Measurements from ENCODE around the gene C1QTNF1. TPM values are rescaled to one million over a fixed set of nuclear protein-coding genes. Genes with fewer than 3 reads are reported as not detected.
A peak's percentile ranks its signal among the peaks of the same experiment; 100 is the strongest.
"Not testable (repeated sequence)": the region's sequence is repeated elsewhere in the genome, so short reads cannot be mapped to it uniquely, and the experiment has no call there.

Gene C1QTNF1
- total and polyA plus RNA-seq, 5 donors from 2014 or later, result not detected

DNA sequence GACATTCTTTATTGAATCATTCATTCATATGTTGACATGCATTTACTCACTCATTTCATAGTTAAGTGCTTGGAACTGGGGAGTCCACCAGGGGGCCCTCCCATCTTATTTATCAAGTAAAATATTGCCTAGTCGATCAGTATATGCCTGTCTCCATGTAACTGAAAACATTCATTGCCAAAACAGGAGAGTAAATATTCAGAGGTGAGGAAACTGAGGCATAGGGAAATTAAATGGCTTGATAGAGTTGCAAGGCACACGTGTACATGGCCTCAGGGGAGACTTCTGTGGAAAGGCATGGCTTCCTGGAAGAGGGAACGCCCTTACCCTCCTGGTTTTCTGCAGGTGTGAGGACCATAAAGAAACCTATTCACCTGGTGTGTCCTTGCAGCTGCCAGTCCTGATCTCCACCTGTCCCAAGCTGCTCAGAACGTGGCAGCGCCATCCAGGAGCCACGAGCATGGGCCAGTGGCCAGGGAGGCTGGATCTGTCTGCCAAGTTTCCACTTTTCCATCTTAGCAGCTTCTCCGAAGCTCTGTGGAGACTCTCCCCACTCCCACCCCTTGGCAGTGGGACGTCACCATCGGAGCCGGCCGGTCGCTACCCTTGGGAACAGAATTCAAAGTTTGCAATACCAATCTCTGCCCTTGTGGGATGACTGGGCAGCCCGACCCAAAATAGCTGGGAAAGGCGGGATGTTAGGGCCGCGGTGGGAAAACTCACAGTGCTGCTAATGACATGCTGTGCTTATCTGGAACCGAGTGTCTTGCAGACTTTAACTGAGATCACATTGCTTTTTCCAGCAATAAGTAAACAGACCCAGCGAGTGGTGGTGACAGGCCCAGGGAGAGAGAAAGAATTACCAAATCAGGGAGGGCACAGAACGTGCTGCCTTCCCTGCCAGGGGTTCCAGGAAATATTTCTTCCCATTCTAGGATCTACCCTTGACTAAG is 4.1 kb upstream of the C1QTNF1 start:
- ATAC-seq (ENCODE audit: low read depth in 2 of 2) (peak; percentile 52 to 54), DNase-seq (peak in 2 of 3 donors; percentile 47 to 75)
- peak overlapping the region in 1 of 4 donors; percentile 0 for H3K4me3 Mint-ChIP-seq
- Histone ChIP-seq H3K9me3 (ENCODE audit: control insufficient read depth in 2 of 2, low read length in 2 of 2) (peaks cover 0 to 7% of the 10 kb centered on the region in 2 experiments), H3K27me3 (ENCODE audit: control insufficient read depth, insufficient read depth, low read length) (peaks cover 3% of the 10 kb centered on the region), H3K4me3 (ENCODE audit: low read depth, low read length) (no peak overlapping the region), H3K4me1 (ENCODE audit: control insufficient read depth, insufficient read depth, low read length, poor library complexity, severe bottlenecking) (peaks cover 12% of the 10 kb centered on the region), H3K27ac (ENCODE audit: insufficient read depth, low read length, poor library complexity, severe bottlenecking) (no peak overlapping the region), H3K36me3 (ENCODE audit: control insufficient read depth, insufficient read depth, low read length) (no peaks in the 10 kb centered on the region)
- H3K4me1 Mint-ChIP-seq, result peaks cover 0 to 10% (median 5%) of the 10 kb centered on the region in 4 donors
- peaks cover 0 to 1% (median 0%) of the 10 kb centered on the region in 7 donors for H3K9me3 Mint-ChIP-seq
- no peak overlapping the region for H3K27ac Mint-ChIP-seq
- H3K36me3 Mint-ChIP-seq, result no peaks in the 10 kb centered on the region
- peaks cover 64% of the 10 kb centered on the region for H3K27me3 Mint-ChIP-seq

DNA sequence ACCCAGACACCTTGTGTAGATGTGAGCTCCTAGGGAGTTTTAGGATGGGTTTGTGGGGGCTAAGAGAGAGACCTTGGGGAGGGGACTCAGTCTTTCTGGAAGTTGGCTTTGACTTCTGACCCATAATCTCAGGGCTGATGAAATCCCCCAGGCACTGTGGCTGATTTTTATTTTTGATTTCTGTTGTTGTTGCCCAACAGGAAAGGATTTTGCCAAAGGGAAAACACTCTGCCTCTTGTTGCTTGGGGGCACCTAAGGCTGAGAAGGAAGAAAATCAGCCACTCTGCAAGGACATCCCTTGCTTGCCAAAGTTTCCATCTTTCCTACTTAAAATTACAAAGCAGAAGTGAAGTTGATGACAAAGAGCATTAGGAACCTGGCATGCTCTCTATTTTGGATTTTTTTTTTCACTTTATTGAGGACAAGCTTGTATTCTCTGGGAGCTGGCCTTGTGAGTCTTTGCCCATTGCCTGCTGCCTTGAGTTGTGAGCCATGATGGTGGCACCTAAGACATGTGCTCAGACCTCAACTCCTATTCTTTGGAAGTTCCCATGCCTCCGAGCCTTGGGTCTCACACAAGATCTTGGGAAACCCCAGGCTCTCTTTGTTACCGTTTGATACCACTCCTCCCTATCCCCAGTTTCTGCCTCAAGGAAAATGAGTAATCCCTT is 3.2 kb upstream of the C1QTNF1 start:
- Histone ChIP-seq H3K9me3 (ENCODE audit: control insufficient read depth in 2 of 2, low read length in 2 of 2) (peaks cover 0 to 5% of the 10 kb centered on the region in 2 experiments), H3K4me1 (ENCODE audit: control insufficient read depth, insufficient read depth, low read length, poor library complexity, severe bottlenecking) (peaks cover 12% of the 10 kb centered on the region), H3K27me3 (ENCODE audit: control insufficient read depth, insufficient read depth, low read length) (peaks cover 3% of the 10 kb centered on the region), H3K4me3 (ENCODE audit: low read depth, low read length) (no peak overlapping the region), H3K27ac (ENCODE audit: insufficient read depth, low read length, poor library complexity, severe bottlenecking) (no peak overlapping the region), H3K36me3 (ENCODE audit: control insufficient read depth, insufficient read depth, low read length) (no peaks in the 10 kb centered on the region)
- Mint-ChIP-seq H3K4me1 (peaks cover 0 to 14% (median 7%) of the 10 kb centered on the region in 4 donors), H3K4me3 (no peak overlapping the region), H3K27ac (no peak overlapping the region), H3K27me3 (peaks cover 67% of the 10 kb centered on the region), H3K9me3 (peaks cover 0 to 1% (median 0%) of the 10 kb centered on the region in 7 donors), H3K36me3 (no peaks in the 10 kb centered on the region)
- DNase-seq (no peak), ATAC-seq (ENCODE audit: low read depth in 2 of 2) (no peak)

DNA sequence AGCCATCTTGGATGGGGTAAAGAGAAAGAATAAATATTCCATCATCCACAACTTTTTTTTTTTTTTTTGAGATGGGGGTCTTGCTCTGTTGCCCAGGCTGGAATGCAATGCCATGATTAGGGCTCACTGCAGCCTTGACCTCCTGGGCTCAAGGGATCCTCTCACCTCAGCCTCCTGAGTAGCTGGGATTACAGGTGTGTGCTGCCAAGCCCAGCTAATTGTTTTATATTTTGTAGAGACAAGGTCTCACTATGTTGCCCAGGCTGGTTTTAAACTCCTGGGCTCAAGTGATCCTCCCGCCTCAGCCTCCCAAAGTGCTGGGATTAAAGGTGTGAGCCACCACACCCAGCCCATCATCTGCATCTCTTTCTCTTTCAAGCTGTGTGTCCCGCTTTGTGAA is 2.0 kb upstream of the C1QTNF1 start:
- not testable (repeated sequence) for DNase-seq; H3K4me3 ChIP-seq (ENCODE audit: low read depth, low read length); H3K27ac Mint-ChIP-seq; H3K9me3 ChIP-seq (ENCODE audit: control insufficient read depth in 2 of 2, low read length in 2 of 2); ATAC-seq (ENCODE audit: low read depth in 2 of 2); H3K9me3 Mint-ChIP-seq; H3K4me3 Mint-ChIP-seq; H3K27me3 ChIP-seq (ENCODE audit: control insufficient read depth, insufficient read depth, low read length); H3K27ac ChIP-seq (ENCODE audit: insufficient read depth, low read length, poor library complexity, severe bottlenecking); H3K36me3 Mint-ChIP-seq; H3K36me3 ChIP-seq (ENCODE audit: control insufficient read depth, insufficient read depth, low read length)
- Mint-ChIP-seq H3K4me1 (peaks cover 0 to 14% (median 7%) of the 10 kb centered on the region in 4 donors), H3K27me3 (peaks cover 66% of the 10 kb centered on the region)
- peaks cover 12% of the 10 kb centered on the region for H3K4me1 ChIP-seq (ENCODE audit: control insufficient read depth, insufficient read depth, low read length, poor library complexity, severe bottlenecking)

- H3K4me3 Mint-ChIP-seq, result peak overlapping the region in 1 of 4 donors; percentile 89
- H3K4me3 ChIP-seq (ENCODE audit: low read depth, low read length), result no peak overlapping the region
- no peak overlapping the region for H3K27ac Mint-ChIP-seq
- ATAC-seq (ENCODE audit: low read depth in 2 of 2), result no peak
- H3K9me3 Mint-ChIP-seq, result peaks cover 0 to 2% (median 0%) of the 10 kb centered on the region in 7 donors
- DNase-seq, result no peak
- peaks cover 67% of the 10 kb centered on the region for H3K27me3 Mint-ChIP-seq
- H3K27ac ChIP-seq (ENCODE audit: insufficient read depth, low read length, poor library complexity, severe bottlenecking), result no peak overlapping the region
- H3K36me3 Mint-ChIP-seq, result no peaks in the 10 kb centered on the region
- H3K4me1 Mint-ChIP-seq, result peaks cover 0 to 14% (median 7%) of the 10 kb centered on the region in 4 donors
- H3K9me3 ChIP-seq (ENCODE audit: control insufficient read depth in 2 of 2, low read length in 2 of 2), result no peaks in the 10 kb centered on the region
- no peaks in the 10 kb centered on the region for H3K36me3 ChIP-seq (ENCODE audit: control insufficient read depth, insufficient read depth, low read length)
- H3K27me3 ChIP-seq (ENCODE audit: control insufficient read depth, insufficient read depth, low read length), result peaks cover 3% of the 10 kb centered on the region
- H3K4me1 ChIP-seq (ENCODE audit: control insufficient read depth, insufficient read depth, low read length, poor library complexity, severe bottlenecking), result peaks cover 12% of the 10 kb centered on the region
Observed at GRCh38 chr17:79022507-79022991, 1.4 kb upstream of the C1QTNF1 start.

GRCh38 chr17:79023180-79023705 is 726 bp upstream of the C1QTNF1 start:
- H3K27me3 ChIP-seq (ENCODE audit: control insufficient read depth, insufficient read depth, low read length), result peaks cover 3% of the 10 kb centered on the region
- Mint-ChIP-seq H3K27me3 (peaks cover 74% of the 10 kb centered on the region), H3K9me3 (peaks cover 0 to 2% (median 0%) of the 10 kb centered on the region in 7 donors), H3K4me1 (peaks cover 0 to 14% (median 7%) of the 10 kb centered on the region in 4 donors), H3K36me3 (no peaks in the 10 kb centered on the region), H3K4me3 (peak overlapping the region in 2 of 4 donors; percentile 69 to 89), H3K27ac (no peak overlapping the region)
- no peaks in the 10 kb centered on the region for H3K36me3 ChIP-seq (ENCODE audit: control insufficient read depth, insufficient read depth, low read length)
- H3K4me1 ChIP-seq (ENCODE audit: control insufficient read depth, insufficient read depth, low read length, poor library complexity, severe bottlenecking), result peaks cover 12% of the 10 kb centered on the region
- no peaks in the 10 kb centered on the region for H3K9me3 ChIP-seq (ENCODE audit: control insufficient read depth in 2 of 2, low read length in 2 of 2)
- H3K27ac ChIP-seq (ENCODE audit: insufficient read depth, low read length, poor library complexity, severe bottlenecking), result no peak overlapping the region
- no peak for ATAC-seq (ENCODE audit: low read depth in 2 of 2)
- H3K4me3 ChIP-seq (ENCODE audit: low read depth, low read length), result no peak overlapping the region
- DNase-seq, result no peak

DNA sequence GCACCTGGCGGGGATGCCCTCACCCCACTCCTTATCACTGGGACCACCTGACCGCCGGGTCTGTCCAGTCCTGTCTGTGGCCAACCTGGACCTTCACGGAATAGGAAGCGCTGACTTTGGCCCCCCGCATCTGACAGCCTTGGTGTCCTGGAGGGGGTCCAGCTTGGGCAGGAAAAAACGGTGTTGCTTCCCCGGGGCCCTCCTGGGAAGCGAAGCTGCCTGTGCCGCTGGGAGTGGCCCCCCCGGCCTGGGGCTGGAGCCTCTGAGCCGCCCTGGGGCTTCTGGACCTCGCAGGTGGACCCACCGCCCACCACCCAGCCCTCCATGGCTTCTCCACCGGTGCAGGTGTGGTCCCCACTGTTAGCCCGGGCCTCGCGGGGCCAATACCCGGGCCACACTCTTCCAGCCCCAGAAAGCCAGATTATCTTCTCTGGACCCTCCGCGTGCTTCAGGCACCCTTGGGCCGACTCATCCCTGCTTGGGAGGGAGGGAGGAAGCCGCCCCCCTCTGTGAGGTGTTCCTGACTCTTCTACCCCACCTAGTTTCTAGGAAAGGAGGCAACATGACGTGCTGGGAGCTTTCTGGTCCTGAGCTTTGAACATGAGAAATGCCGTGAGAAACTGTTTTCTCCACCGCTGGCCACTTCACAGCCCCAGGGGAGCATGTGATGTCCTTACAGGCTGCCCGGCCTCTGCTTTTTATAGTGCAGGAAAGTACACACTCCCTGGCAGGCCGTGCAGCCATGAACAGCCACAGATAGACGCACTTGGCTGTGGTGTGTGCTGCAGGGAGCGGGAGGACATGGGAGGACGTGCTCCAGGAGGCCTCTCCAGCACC is 1.1 kb downstream of the C1QTNF1 start:
- Mint-ChIP-seq H3K4me3 (peak overlapping the region; percentile 54 to 89 (median 82)), H3K27ac (peak overlapping the region in 1 of 3 donors; percentile 46), H3K9me3 (peaks cover 0 to 2% (median 0%) of the 10 kb centered on the region in 7 donors), H3K36me3 (no peaks in the 10 kb centered on the region), H3K4me1 (peaks cover 0 to 14% (median 7%) of the 10 kb centered on the region in 4 donors), H3K27me3 (peaks cover 70% of the 10 kb centered on the region)
- no peak for ATAC-seq (ENCODE audit: low read depth in 2 of 2)
- Histone ChIP-seq H3K36me3 (ENCODE audit: control insufficient read depth, insufficient read depth, low read length) (no peaks in the 10 kb centered on the region), H3K4me1 (ENCODE audit: control insufficient read depth, insufficient read depth, low read length, poor library complexity, severe bottlenecking) (peaks cover 12% of the 10 kb centered on the region), H3K27ac (ENCODE audit: insufficient read depth, low read length, poor library complexity, severe bottlenecking) (no peak overlapping the region), H3K4me3 (ENCODE audit: low read depth, low read length) (no peak overlapping the region), H3K9me3 (ENCODE audit: control insufficient read depth in 2 of 2, low read length in 2 of 2) (no peaks in the 10 kb centered on the region), H3K27me3 (ENCODE audit: control insufficient read depth, insufficient read depth, low read length) (peaks cover 6% of the 10 kb centered on the region)
- DNase-seq, result no peak
